ENCODE measurements around the gene ITCH. TPM values are rescaled to one million over a fixed set of nuclear protein-coding genes. Genes with fewer than 3 reads are reported as not detected.

Gene ITCH
- total and polyA plus RNA-seq, 2 donors (not counting 3 experiments of a cell fraction or from before 2014, with no cell fraction given) = 6.4 to 57.4 TPM

GRCh38 chr20:34485068-34485634, 122.1 kb downstream of the ITCH start:
- Histone ChIP-seq H3K4me3 (replicated peaks in 1 of 3; ENCODE audit: insufficient read depth in 1 of 3, low read depth in 1 of 3, low read length in 3 of 3) (no peak overlapping the region), H3K4me2 (ENCODE audit: insufficient read depth, low read length) (no peak overlapping the region), H3K9me1 (replicated peaks; ENCODE audit: control insufficient read depth, extremely low read depth, insufficient read depth, low read length) (no peaks in the 10 kb centered on the region), H3K9me3 (replicated peaks; ENCODE audit: control insufficient read depth, insufficient read depth, low read length) (no peaks in the 10 kb centered on the region), H4K20me1 (replicated peaks; ENCODE audit: control insufficient read depth, extremely low read depth, insufficient read depth, low read length) (no peaks in the 10 kb centered on the region), H3K4me1 (ENCODE audit: control insufficient read depth, extremely low read depth, insufficient read depth, low read length) (no peaks in the 10 kb centered on the region), H3K36me3 (ENCODE audit: control insufficient read depth in 2 of 2, extremely low read depth in 1 of 2, insufficient read depth in 2 of 2, low read length in 2 of 2) (peaks cover 4 to 12% of the 10 kb centered on the region in 2 experiments), H3K27me3 (ENCODE audit: control insufficient read depth in 2 of 2, insufficient read depth in 2 of 2, low read length in 2 of 2) (no peaks in the 10 kb centered on the region), H3K9ac (replicated peaks; ENCODE audit: extremely low read depth, insufficient read depth, low read length) (no peak overlapping the region), H2AFZ (ENCODE audit: low read depth, low read length) (no peak overlapping the region), H3K79me2 (ENCODE audit: control insufficient read depth, insufficient read depth, low read length) (peaks cover 2% of the 10 kb centered on the region), H3K27ac (ENCODE audit: insufficient read depth, low read depth, low read length) (no peak overlapping the region)
- FAIRE-seq (no peak), DNase-seq (ENCODE audit: low read depth, low spot score) (no peak)
- BruUV-seq (replicated peaks) = no TSS peak
- TF ChIP-seq POLR2A (IDR thresholded peaks at IDR 0.05; ENCODE audit: low read depth, low read length) (no peak), JUN (IDR thresholded peaks at IDR 0.05; ENCODE audit: borderline replicate concordance, insufficient read depth, insufficient read length, low read depth) (no peak), EZH2 (IDR thresholded peaks at IDR 0.05; ENCODE audit: borderline replicate concordance, low read depth, low read length, severe bottlenecking) (no peak), FOS (IDR thresholded peaks at IDR 0.05; ENCODE audit: borderline replicate concordance, insufficient read depth, low read length) (no peak), POLR2AphosphoS5 (IDR thresholded peaks at IDR 0.05; ENCODE audit: insufficient read depth, low read depth, low read length) (no peak), CTCF (IDR thresholded peaks at IDR 0.05; ENCODE audit: extremely low read depth in 1 of 2, insufficient read depth in 1 of 2, low read depth in 1 of 2, low read length in 2 of 2) (no peak)
- TF ChIP-seq, protein P1, sequence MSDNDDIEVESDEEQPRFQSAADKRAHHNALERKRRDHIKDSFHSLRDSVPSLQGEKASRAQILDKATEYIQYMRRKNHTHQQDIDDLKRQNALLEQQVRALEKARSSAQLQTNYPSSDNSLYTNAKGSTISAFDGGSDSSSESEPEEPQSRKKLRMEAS (IDR thresholded peaks at IDR 0.05; ENCODE audit: insufficient read depth, insufficient read length) = no peak
- ChIA-PET CTCF (interaction anchor here (0.9 to 2.4 kb wide), 6 partner anchors 8 to 173 kb away, joined by 3 to 12 read pairs (median 3); no protein-coding TSS in a partner anchor), POLR2A (no interaction called here)
- intact Hi-C loops (cut with micrococcal nuclease) (no loop called here), dilution Hi-C loops (cut with MboI; ENCODE audit: extremely low pct_ligation_motif_present, low sequenced_read_pairs) (no loop called here)

Data from endothelial cell of umbilical vein (primary cell).